ENCODE measurements around the gene RRN3.
"Not testable (repeated sequence)": the region's sequence is repeated elsewhere in the genome, so short reads cannot be mapped to it uniquely, and the experiment has no call there.

GRCh38 chr16:15025234-15025951 is 68.7 kb downstream of the RRN3 start:
- TF ChIP-seq CTCF (IDR thresholded peaks at IDR 0.05; ENCODE audit: insufficient read depth, low read length); REST (IDR thresholded peaks at IDR 0.05; ENCODE audit: insufficient replicate concordance, low read depth); POLR2AphosphoS5 (IDR thresholded peaks at IDR 0.05; ENCODE audit: low read depth): not testable (repeated sequence)
